ENCODE data around the gene NUDT5.
A peak's percentile ranks its signal among the peaks of the same experiment; 100 is the strongest.
"Not testable (repeated sequence)": the region's sequence is repeated elsewhere in the genome, so short reads cannot be mapped to it uniquely, and the experiment has no call there.

The NUDT5 gene

DNA sequence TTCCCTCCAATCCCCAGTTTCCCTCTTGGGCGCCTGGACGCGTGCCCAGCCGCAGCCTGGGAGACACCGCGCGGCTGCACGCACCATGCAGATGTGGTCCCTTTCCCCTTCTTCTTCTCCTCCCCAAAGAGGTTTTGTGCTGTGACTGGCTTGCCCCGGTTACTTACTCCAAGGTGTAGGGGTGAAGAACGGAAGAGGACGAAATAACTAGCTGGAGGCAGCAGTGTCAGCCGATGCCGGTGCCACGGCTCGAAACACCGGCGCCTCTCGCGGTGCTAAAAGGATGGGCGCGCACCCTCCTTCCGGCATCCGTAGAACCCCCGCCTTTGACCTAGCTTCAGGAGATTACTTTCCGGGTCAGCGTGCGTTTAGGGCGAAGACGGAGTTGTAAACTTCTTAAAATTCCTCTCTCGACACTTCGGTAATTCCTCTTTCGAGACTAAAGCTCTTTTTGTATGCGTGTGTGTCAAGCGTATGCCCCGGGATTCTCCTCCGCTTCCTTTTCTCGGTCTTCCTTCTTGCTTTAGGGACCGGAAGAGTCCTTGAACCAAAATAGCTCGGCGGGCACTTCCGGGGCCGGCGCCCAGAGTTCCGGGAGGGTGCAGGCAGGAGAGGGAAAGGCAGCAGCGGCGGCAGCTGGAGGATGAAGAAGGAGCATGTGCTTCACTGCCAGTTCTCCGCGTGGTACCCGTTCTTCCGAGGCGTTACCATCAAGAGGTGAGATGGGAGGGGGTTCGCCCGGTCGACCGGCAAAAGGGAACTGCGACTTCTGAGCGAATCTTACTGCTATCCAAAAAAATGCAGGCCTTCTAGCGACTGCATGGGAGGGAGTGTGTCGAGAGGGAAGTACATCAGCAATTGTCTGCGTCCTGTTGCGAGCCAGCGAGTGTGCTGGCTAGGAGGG is at the start of gene NUDT5, which contains the start of gene CDC123:
Gene NUDT5 (minus strand): TSS at position 289 of the 904 bp plus-strand sequence. CDS start 9,600 bp downstream, outside the sequence.
Gene CDC123 (plus strand): TSS at position 586 of the 904 bp plus-strand sequence. CDS start 58 bp downstream, at position 644.
- peak; percentile 86 for DNase-seq

DNA sequence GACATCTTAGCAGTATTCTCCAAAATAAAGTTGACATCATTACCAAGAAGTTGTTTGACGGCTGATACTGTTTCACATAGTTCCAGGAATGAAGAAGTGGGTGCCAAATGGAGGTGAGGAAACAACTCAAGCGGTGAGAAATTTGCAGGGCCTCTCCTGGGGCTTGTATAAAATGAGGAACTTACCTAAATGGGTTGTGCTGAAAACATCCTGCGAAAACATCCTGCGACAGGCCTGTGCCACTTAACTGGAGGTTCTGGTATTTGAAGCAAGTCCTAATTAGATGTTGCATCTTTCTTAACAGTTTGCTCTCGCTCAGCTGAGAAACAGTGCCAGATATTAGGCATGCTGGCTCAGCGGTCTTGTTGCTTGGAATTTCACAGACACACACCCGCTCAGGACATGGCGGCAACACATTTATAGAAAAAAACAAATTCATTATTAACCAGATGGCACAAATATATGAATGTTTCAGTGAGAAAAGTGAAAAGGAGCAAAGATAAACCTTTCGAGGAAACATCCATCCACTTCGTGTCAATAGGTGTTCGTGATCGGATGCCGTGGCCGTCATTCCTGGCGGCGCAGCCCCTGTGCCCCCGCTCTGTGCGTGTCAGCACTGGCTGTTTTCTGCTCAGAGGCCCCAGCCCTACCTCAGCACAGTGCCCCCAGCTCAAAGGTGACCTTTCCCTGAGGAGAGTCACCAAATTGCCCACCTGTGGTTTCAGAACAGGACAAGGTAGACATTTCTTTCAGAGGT is 48.4 kb upstream of the NUDT5 start:
- peak; percentile 24 for DNase-seq

DNA sequence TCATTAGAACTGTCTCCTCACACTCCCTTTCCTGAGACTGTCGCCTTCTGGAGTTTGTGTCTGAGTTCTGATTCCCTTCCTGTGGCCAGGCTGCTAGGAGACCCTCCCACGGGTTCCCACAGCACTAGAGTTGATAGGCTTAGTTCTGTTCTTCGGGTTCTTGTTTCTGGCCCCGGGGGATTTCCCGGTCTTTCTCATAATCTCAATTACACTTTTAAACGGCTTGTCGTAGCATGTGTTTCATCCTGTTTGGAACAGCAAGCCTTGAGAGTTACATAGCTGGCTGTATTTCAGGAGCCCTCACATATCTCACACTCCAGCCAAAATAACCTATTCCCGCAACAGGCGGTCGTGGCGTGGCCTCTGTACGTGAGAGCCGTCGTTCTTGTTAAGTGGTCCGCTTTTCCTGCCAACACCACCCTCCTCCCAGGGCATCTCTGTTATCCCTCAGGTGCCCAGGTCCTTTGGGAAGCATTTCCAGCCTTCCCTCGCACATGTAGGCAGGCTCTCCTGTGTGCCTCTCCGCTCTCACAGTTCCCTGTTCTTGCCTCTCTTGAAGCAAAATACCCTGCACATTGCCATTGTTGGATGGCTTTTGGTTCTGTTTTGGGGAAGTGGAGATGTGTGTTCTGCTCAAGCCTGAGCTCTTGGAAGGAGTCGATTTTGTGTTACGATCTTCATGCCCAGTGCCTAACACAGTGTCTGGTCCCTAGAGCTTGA is 46.3 kb upstream of the NUDT5 start:
- DNase-seq: peak; percentile 24

DNA sequence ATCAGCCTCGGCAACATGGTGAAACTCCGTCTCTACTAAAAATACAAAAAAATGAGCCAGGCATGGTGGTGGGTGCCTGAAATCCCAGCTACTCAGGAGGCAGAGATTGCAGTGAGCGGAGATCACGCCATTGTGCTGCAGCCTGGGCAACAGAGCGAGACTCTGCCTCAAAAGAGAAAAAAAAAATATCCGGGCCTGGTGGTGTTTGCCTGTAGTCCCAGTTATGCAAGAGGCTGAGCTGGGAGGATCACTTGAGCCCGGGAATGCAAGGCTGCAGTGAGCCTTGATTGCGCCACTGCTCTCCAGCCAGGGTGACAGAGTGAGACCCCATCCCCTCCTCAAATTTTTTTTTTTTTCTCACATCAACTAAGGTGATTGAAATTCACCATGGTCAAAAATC is 43.1 kb upstream of the NUDT5 start:
- no peak for DNase-seq

DNA sequence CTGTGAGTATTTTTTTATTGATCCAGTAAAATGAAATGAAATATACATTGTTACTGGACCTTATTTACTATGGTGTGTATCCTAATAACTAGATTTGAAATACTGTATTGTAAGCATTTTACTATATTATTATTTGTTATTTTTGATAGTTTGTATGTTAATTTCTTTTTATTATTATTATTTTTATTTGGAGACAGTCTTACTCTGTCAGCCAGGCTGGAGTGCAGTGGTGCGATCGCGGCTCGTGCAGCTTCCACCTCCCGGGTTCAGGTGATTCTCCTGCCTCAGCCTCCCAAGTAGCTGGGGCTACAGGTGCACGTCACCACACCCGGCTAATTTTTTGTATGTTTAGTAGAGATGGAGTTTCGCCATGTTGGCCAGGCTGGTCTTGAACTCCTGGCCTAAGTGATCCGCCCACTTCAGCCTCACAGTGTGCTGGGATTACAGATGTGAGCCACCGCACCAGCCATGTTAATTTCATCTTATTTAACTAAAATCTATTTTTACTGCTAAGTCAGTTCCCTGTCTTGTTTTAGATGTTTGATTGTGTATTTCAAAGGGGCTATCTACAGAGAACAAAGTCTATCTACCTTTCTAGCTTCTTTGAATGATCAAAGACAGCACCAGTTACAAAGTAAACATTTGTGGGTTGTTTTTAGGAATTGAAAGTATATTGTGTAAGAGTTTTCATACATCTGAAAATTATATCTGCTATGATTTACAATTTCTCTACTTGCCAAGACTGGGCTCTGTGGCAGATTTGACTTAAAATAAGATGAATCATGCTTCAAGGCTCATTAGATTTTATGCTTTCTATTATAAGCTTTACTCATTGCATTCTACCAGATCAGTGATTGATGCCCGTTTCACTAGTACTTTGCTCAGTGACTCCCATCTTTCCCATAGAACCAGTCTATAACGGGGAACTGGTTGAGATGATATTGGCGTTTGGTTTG is 41.9 kb upstream of the NUDT5 start:
- no peak for DNase-seq

DNA sequence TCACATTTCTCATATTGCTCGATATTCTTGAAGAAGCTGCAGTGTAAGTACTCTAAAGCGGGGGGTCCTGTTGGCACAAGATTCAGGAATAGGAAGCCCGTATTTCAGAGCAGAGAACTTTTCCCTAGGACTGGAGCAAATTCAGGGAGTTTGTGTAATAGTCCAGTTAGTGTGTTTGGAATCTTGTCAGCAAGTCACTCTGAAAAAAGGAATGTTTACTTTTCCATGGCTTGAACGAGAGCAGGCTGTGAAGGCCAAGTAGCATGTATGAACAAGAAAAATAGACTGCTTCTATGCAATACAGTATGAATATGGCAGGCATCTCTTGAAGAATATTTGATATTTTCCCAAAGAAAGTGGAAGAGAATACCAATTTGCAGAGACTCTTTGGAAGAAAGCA is 40.1 kb upstream of the NUDT5 start:
- no peak for DNase-seq

DNA sequence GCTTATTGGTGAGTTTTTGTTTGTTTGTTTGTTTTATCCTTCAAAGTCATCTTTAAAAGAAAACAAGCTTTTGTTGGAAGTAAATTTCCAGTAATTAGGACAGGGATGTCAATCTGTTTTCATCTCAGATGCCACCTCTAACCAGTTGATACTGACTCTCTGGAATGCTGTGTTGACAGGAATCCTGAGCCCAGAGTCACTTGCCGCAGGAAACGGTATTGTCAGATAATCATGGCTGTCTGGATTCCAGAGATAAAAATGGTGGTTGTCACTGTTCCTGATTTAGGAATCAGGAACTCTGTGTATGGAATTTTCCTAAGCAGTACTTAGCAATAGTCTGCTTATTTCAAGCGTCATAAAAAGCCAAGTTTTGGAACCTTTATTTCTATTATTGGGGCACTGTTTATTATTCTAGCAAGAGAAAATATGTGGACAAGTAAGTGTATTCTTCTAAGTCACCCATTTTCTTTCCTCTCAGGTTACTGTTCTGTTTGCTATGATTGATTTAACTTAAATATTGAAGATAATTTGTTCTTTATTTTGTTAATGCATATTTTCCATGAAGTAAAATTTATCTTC is 39.5 kb upstream of the NUDT5 start:
- no peak for DNase-seq

DNA sequence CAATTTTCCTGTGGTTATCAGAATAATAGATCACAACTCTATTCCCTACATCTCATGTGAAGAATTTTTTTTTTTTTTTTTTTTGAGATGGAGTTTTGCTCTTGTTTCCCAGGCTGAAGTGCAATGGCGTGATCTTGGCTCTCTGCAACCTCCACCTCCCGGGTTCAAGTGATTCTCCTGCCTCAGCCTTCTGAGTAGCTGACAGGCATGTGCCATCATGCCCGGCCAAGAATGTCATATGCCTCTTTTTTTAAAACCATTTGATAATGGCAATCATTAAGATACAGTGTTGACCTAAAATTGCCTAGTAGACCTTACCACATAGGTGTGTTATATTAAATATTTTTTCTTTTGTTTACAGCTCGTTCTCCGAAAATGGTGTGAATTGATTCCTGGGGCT is 39.0 kb upstream of the NUDT5 start:
- not testable (repeated sequence) for DNase-seq

DNA sequence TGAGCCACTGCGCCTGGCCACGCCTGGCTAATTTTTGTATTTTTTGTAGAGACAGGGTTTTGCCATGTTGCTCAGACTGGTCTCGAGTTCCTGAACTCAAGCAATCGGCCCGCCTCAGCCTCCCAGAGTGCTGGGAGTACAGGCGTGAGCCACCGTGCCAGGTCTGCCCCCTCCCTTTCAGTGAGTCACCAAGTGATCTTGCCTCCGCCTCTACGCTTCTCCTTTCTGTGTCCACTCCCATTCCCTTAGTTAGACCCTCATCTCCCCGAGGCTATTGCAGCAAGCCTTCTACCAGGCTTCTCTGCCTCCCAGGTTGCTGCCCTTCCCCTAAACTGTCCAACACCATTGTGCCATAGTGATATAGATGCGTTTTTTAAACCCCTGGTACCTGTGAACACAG is 33.2 kb upstream of the NUDT5 start:
- DNase-seq: no peak

DNA sequence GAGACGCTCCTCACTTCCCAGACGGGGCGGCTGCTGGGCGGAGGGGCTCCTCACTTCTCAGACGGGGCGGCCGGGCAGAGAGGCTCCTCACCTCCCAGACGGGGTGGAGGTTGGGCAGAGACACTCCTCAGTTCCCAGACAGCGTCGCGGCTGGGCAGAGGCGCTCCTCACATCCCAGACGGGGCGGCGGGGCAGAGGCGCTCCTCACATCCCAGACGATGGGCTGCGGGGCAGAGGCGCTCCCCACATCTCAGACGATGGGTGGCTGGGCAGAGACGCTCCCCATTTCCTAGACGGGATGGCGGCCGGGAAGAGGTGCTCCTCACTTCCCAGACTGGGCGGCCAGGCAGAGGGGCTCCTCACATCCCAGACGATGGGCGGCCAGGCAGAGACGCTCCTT is 30.7 kb upstream of the NUDT5 start:
- DNase-seq: not testable (repeated sequence)

DNA sequence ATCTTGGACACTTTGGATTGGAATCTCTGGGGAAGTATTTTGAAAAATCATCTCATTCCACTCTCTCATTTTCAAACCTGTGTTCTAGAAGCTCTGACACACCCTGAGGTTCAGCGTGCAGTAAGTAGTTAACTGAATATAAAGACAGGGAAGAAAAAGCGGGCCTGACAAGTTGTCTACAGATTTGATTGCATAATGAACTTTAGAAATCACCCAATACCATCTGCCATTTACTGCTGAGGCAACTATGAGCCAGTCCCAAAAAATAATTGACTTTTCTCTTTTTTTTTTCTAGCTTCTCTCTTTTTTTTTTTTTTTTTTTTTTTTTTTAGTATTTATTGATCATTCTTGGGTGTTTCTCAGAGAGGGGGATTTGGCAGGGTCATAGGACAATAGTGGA is 29.8 kb upstream of the NUDT5 start:
- no peak for DNase-seq

DNA sequence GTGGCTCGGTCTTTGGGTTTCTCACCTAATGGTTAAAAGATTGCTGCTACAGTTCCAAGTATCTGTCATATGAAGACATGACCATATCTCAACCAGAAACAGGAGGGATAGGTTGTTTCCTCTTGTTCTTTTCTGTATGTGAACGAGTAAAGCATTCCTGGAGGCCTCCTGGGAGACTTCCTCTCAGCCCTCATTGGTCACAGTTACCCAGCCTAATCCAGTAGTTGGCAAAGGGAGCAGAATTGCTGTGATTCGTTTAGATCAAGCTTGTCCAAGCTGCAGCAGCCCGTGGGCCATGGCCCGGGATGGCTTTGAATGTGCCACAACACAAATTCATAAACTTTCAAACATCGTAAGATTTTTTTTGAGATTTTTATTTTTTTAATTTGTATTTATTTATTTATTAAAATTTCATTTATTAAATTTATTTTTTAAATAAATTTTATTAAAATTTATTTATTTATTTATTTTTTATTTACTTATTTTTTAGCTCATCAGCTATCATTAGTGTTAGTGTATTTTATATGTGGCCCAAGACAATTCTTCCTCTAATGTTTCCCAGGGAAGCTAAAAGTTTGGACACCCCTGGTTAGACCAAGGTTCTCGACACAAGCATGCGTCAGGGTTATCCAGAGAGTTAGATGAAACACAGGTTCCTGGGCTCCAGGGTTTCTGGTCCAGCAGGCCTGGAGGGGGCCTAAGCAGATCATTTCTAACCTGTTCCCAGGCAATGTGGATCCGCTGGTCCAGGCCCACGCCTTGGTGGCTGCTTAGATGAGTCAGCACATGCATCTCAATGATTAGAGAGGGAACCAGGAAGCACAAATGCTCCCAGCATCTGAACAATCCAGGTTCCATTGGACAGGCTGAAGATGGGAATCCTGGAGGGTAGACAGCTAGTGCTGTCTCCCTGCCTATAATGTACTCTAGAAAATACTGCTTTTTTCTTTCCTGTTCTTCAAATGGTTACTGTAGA is 25.9 kb upstream of the NUDT5 start:
- DNase-seq: no peak

DNA sequence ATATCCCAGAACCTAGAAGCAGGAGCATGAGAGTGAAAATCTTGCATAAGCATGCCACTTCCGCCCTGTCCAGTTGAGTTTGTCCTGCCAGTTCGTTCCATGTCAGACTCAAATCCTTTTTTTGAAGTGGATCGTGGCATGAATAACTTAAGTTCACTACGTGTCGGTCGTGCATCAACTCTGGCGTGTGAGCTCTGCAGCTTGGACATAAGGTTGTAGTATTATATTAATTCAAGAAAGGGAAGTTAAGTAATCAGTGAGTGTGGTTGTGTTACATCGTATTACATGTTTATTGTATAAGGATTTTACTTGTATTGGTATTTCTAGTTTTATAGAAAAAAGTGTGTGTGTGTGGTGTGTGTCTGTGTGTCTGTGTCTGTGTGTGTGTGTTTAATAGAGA is 23.3 kb upstream of the NUDT5 start:
- DNase-seq: no peak

DNA sequence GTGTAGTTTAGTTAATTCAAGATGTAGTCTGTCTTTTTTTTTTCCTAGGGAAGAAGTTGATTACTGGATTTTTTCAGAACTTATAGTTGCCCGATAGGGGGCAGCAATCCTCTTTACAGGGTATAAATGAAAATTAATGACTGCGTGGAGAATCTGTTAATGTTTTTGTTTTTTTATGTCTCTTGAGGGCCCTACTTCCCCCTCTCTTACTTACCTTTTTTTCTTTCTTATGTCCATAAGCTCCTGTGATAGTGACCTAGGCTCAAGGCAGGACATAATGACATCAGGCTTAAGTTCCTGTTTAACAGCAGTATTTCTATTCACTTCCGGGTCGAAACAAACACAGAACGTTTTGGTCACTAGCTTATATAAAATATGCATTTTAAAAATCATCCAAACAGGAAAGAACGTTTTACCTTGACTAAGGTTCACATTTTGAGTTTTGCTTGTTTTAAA is 19.1 kb upstream of the NUDT5 start:
- peak; percentile 60 for DNase-seq

DNA sequence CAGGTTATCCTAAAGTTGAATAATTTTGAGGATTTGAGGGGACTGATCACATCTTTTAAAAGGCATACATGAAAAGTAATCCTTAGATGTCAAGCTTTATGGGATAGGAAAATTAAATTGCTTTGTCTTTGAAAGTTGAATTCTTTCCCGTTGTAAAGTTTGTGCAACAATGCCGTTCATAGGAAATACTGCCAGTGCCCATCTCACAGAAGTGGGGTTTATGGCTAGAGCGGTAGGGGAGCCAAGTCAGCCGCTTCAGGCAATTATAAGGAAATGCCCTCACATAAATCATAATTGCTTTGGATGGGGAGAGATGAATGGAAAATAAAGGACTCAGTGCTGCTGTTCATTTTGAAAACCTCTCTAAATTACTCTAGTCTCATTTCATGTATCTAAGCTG is 18.4 kb upstream of the NUDT5 start:
- DNase-seq: no peak

DNA sequence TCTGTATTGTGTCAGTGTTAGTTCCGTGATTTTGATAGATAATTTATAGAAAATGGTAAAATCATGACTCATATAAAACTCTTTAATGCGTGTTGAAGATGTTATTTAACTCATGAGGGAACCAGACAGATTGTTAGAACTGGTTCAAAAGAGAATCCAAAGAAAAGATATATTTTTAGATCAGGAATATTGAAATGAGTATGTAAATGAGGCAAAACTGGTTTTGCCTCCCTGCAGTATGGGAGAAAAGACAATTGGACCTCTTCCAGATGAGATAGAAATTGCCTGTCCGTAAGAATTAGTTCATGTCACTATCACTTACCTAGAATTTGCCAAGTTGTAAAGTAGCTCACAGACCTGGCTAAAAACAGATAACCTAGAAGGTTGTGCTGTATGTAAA is 17.9 kb upstream of the NUDT5 start:
- DNase-seq: no peak

DNA sequence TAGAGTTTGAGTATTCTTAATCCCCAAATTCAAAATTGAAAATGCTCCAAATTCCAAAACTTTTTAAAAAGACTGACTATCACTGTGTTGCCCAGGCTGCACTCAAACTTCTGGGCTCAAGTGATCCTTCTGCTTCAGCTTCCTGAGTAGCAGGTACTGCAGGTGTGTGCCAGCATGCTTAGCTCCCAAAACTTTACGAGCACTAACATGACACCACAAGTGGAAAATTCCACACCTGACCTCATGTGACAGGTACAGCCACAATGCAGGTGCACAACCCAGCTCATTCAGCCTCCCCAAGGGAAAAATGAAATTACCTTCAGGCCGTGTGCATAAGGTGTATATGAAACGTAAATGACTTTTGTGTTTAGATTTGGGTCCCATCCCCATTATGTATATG is 16.8 kb upstream of the NUDT5 start:
- no peak for DNase-seq

DNA sequence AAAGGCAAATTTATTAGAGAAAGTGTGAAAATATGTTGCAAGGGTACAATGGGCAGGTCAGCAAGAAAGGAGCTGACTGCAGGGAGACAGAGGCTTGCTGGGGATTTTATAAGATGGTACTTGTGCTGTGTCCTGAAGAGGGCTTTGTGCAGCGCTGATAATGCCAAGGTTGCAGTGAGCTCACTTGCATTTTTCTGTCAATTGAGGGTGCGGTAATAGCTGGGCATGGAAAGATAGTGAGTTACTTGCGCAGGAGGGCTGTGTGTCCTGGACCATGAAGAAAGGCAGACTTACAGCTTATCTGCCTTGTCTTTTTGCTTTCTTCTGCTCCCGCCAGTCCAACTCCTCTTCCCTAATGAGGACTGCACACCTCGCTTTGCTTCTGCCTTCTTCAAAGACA is 12.8 kb upstream of the NUDT5 start:
- no peak for DNase-seq

DNA sequence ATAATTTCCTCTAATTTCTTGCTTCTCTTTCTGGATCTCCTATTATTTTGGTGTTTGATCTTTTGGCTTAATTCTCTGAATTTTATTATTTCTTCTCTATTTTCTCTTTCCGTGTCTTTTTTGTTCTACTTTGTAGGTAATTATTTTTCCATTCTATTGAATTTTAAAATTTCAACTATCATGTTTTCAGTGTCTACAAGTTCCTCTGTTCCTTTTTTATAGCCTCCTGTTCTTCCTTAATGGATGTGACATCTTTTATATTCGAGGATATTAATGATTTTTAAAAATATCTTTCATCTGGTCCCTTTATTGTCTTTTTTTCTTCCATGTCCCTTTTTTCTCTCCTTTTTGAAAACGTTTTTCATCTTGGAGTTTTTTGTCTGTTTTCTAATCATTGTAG is 11.4 kb upstream of the NUDT5 start:
- no peak for DNase-seq

DNA sequence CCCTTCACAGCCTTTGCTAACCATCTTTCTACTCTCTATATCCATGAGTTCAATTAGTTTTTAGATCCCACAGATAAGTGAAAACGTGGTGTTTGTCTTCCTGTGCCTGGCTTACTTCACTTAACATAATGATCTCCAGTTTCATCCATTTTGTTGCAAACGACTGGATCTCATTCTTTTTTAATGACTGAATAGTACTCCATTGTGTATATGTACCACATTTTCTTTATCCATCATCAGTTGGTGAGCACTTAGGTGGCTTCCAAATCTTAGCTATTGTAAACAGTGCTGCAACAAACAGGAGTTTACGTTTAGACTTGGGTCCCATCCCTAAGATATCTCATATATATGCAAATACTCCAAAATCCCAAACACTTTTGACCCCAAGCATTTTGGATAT is 9.4 kb upstream of the NUDT5 start:
- DNase-seq: no peak

Data from CD4-positive, alpha-beta T cell treated with Interleukin-17A for 1 hour (primary cell).